Measurements from ENCODE around the gene TBC1D1. TPM values are rescaled to one million over a fixed set of nuclear protein-coding genes. Genes with fewer than 3 reads are reported as not detected.

Gene TBC1D1
- total RNA-seq = 79.8 to 92.7 TPM (median 86.1 TPM) in 3 replicates
- long read RNA-seq, full-length matches to known transcripts = 4 of 113 reads
- long read RNA-seq, partial matches to known transcripts = 37 of 113 reads
- long read RNA-seq, other reads (novel, unspliced or antisense) = 72 of 113 reads

DNA sequence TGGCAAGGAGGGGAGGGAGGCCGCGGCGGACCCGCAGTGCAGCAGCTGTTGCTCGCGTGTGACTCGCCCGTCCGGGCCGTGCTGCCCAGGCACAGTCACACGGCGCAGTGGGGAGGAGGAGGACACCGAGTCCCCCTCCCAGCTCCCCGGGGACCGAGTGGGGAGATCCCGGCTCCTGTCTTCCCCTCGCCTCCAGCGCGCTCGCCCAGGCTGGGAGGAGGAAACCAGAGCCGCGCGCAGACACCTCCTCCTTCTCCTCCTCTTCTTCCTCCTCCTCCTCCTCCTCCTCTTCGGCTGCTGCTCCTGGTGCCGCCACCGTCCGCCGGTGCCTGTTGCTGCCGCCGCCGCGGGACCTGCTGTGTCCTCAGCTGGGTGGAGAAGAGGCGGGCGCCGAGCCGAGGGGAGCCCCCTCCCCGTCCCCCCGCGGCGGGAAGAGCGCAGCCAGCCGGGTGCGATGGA lies at the start of gene TBC1D1:
TSS of gene TBC1D1 (plus strand) at position 284 of the 459 bp plus-strand sequence. CDS start 11,012 bp downstream, outside the sequence.
- Mint-ChIP-seq H3K9me3 (ENCODE audit: low read depth) (no peaks in the 10 kb centered on the region), H3K27ac (ENCODE audit: unreplicated experiment) (peak within 1 kb of the TSS; percentile 74), H3K36me3 (ENCODE audit: low read depth) (no peaks in the 10 kb centered on the region), H3K4me3 (ENCODE audit: unreplicated experiment) (peak within 1 kb of the TSS; percentile 74), H3K4me1 (ENCODE audit: low read depth) (peaks cover 11% of the 10 kb centered on the region), H3K27me3 (ENCODE audit: low read depth) (peaks cover 15% of the 10 kb centered on the region)
- no peak for DNase-seq (ENCODE audit: low spot score)
- TF ChIP-seq CTCF (IDR thresholded peaks at IDR 0.05) = no peak

DNA sequence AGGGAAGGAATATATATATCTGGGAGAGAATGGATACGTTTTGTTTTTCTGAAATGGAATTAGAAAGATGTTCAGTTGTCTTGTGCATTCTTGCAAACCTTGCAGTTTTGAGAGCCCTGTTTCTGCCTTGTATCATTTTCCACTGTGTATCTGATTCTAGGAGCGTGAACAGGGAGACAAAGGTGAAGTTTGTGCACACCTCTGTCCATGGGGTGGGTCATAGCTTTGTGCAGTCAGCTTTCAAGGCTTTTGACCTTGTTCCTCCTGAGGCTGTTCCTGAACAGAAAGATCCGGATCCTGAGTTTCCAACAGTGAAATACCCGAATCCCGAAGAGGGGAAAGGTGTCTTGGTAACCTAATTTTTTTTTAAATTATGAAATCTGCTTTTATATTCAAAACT lies 46.7 kb upstream of the TBC1D1 start:
- Mint-ChIP-seq H3K4me3 (ENCODE audit: unreplicated experiment) (no peak overlapping the region), H3K4me1 (ENCODE audit: low read depth) (peaks cover 9% of the 10 kb centered on the region), H3K27ac (ENCODE audit: unreplicated experiment) (no peak overlapping the region), H3K36me3 (ENCODE audit: low read depth) (peaks cover 37% of the 10 kb centered on the region), H3K27me3 (ENCODE audit: low read depth) (no peaks in the 10 kb centered on the region), H3K9me3 (ENCODE audit: low read depth) (no peaks in the 10 kb centered on the region)
- DNase-seq (ENCODE audit: low spot score) = no peak
- TF ChIP-seq CTCF (IDR thresholded peaks at IDR 0.05) = no peak

DNA sequence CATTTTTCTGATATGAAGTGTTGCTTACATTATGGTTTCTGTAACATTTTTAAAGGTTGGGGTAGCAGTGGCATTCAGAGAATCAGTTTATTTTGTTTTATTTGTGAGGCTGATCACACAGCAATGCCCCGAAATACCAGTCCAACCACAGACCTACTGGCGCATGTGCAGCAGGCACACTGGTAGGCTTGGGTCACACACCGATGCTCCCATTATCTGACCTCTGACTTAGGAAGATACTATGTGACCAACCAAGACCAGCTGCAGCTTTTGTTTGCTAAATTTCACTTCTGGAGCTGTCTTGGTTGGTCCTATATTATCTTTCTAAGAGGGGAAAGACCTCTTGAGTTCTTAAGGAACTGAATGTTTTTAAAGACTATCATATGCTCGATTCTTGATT lies 45.7 kb upstream of the TBC1D1 start:
- Mint-ChIP-seq H3K36me3 (ENCODE audit: low read depth) (peaks cover 37% of the 10 kb centered on the region), H3K4me1 (ENCODE audit: low read depth) (peaks cover 9% of the 10 kb centered on the region), H3K4me3 (ENCODE audit: unreplicated experiment) (no peak overlapping the region), H3K27ac (ENCODE audit: unreplicated experiment) (no peak overlapping the region), H3K9me3 (ENCODE audit: low read depth) (no peaks in the 10 kb centered on the region), H3K27me3 (ENCODE audit: low read depth) (no peaks in the 10 kb centered on the region)
- TF ChIP-seq CTCF (IDR thresholded peaks at IDR 0.05) = no peak
- DNase-seq (ENCODE audit: low spot score) = no peak

DNA sequence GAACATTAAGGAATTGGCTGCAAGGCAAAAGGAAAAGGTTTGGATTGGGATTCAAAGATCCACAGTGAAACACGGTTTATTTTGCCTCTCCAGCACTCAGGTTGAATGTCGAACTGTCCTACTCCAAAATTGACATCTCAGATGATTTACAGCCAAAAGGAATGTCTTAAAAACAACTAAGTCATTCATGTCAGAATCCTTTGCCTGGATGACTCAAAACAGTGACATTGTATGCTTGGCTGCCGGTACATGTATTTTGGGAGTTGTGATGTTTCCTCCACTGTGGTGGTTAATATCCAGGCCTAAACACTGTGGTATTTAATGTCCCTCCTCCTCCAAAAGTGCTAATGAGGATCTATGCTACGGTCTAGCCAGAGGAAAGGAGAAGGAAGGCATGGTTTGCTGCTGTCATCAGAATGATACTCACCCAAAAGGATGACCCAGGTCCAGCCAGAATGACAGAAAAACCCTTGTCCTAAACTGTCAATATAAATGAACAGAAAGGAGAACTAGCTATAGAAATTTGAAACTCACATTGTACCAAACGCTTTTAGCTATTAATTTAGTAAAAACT lies 43.5 kb upstream of the TBC1D1 start:
- no peak for DNase-seq (ENCODE audit: low spot score)
- H3K27ac Mint-ChIP-seq (ENCODE audit: unreplicated experiment) = peak overlapping the region; percentile 7
- H3K36me3 Mint-ChIP-seq (ENCODE audit: low read depth) = peaks cover 32% of the 10 kb centered on the region
- H3K9me3 Mint-ChIP-seq (ENCODE audit: low read depth) = no peaks in the 10 kb centered on the region
- peaks cover 9% of the 10 kb centered on the region for H3K4me1 Mint-ChIP-seq (ENCODE audit: low read depth)
- H3K27me3 Mint-ChIP-seq (ENCODE audit: low read depth) = no peaks in the 10 kb centered on the region
- TF ChIP-seq CTCF (IDR thresholded peaks at IDR 0.05) = no peak
- H3K4me3 Mint-ChIP-seq (ENCODE audit: unreplicated experiment) = no peak overlapping the region

GRCh38 chr4:37852376-37852775 lies 38.5 kb upstream of the TBC1D1 start:
- Mint-ChIP-seq H3K36me3 (ENCODE audit: low read depth) (peaks cover 27% of the 10 kb centered on the region), H3K27me3 (ENCODE audit: low read depth) (no peaks in the 10 kb centered on the region)

More at GRCh38 chr4:37852376-37852775, 38.5 kb upstream of the TBC1D1 start:
- no peak overlapping the region for H3K27ac Mint-ChIP-seq (ENCODE audit: unreplicated experiment)
- no peaks in the 10 kb centered on the region for H3K9me3 Mint-ChIP-seq (ENCODE audit: low read depth)
- peaks cover 2% of the 10 kb centered on the region for H3K4me1 Mint-ChIP-seq (ENCODE audit: low read depth)
- no peak for DNase-seq (ENCODE audit: low spot score)
- no peak overlapping the region for H3K4me3 Mint-ChIP-seq (ENCODE audit: unreplicated experiment)
- TF ChIP-seq CTCF (IDR thresholded peaks at IDR 0.05) = no peak
